Gastrocnemius medialis (tissue), 4 donors: Measurements from ENCODE around the gene TANGO6. TPM values are rescaled to one million over a fixed set of nuclear protein-coding genes. Genes with fewer than 3 reads are reported as not detected.
"Not testable (repeated sequence)": the region's sequence is repeated elsewhere in the genome, so short reads cannot be mapped to it uniquely, and the experiment has no call there.

Experiments used
- ATAC-seq, 2 donors: fragments of 150-250 bp; one replicate each; pipeline ENCODE4 v1.9.1; 2016
- DNase-seq, 2 donors: peaks; one replicate each; pipeline ENCODE4 v3.0.0-alpha.2; 2019
- H3K27ac ChIP-seq, 4 donors: fragments of 200-600 bp; sonication (generic); 1 replicate in 1 of 4; 2 replicates in 3 of 4; pipeline ENCODE4 v1.5.1; 2016 to 2018; ENCODE audit warnings: mild to moderate bottlenecking in 2 of 4, moderate library complexity in 1 of 4
- H3K27me3 ChIP-seq, 3 donors: fragments of 200-600 bp; sonication (generic) in 2 of 3; 1 replicate in 1 of 3; 2 replicates in 2 of 3; pipeline versions ENCODE4 v1.5.1 to v1.6.0; 2016 to 2019; ENCODE audit warnings: mild to moderate bottlenecking in 1 of 3, moderate library complexity in 1 of 3
- H3K36me3 ChIP-seq, 2 donors: fragments of 200-600 bp; sonication (generic) in 1 of 2; one replicate each; pipeline ENCODE4 v1.5.1; 2017 to 2018
- H3K4me1 ChIP-seq, 2 donors: fragments of 200-600 bp; sonication (generic) in 1 of 2; one replicate each; pipeline ENCODE4 v1.5.1; 2016 to 2017; ENCODE audit warnings: mild to moderate bottlenecking in 2 of 2
- H3K4me3 ChIP-seq, 4 donors: fragments of 200-600 bp; sonication (generic) in 3 of 4; 1 replicate in 1 of 4; 2 replicates in 3 of 4; pipeline ENCODE4 v1.5.1; 2016 to 2019; ENCODE audit warnings: mild to moderate bottlenecking in 2 of 4
- H3K9me3 ChIP-seq, 3 donors: fragments of 200-600 bp; sonication (generic) in 2 of 3; 1 replicate in 1 of 3; 2 replicates in 2 of 3; pipeline ENCODE4 v1.5.1; 2016 to 2019
- CTCF ChIP-seq, 5 experiments: fragments of 450-650 bp in 3 of 5; fragments of 200-600 bp in 2 of 5; sonication (generic) in 2 of 5; IDR thresholded peaks in 4 of 5; conservative IDR thresholded peaks in 1 of 5; 1 replicate in 4 of 5; 2 replicates in 1 of 5; pipeline ENCODE4 v1.5.1; 2016 to 2019; ENCODE audit warnings: antibody characterized with exemption in 5 of 5, mild to moderate bottlenecking in 3 of 5, moderate library complexity in 3 of 5
- POLR2A ChIP-seq, 2 donors: fragments of 450-650 bp; IDR thresholded peaks; one replicate each; pipeline ENCODE4 v1.6.1; 2017; ENCODE audit warnings: antibody characterized with exemption in 2 of 2, mild to moderate bottlenecking in 2 of 2, moderate library complexity in 2 of 2
- in situ Hi-C, 4 donors: fragments of 200-750 bp; cut with MboI; loops; one replicate each; pipeline versions ENCODE4 v1.15.0 to v1.8.0; 2017; ENCODE audit warnings: low sequenced_read_pairs in 4 of 4
- intact Hi-C: fragments of 100-400 bp; cut with DNase I; formaldehyde crosslinking; loops from one replicate; pipeline ENCODE4 v1.15.1; 2023; ENCODE audit warnings: low total_unique reads
- total RNA-seq, 4 donors: library from RNA; depleted of rRNA; stranded (reverse); fragments of >200 nt; gene quantifications; one replicate each; pipeline versions ENCODE4 v1.1.0 to v1.2.3, GENCODE V29; 2016

Gene TANGO6
- total RNA-seq, 4 donors from 2014 or later: 13.6 to 20.0 (median 17.8) TPM

GRCh38 chr16:69126221-69126620 lies 282.9 kb downstream of the TANGO6 start:
- Histone ChIP-seq H3K27me3 (no peaks in the 10 kb centered on the region), H3K4me1 (peaks cover 9 to 11% of the 10 kb centered on the region in 2 donors), H3K9me3 (no peaks in the 10 kb centered on the region), H3K36me3 (peaks cover 0 to 3% of the 10 kb centered on the region in 2 donors), H3K27ac (no peak overlapping the region), H3K4me3 (no peak overlapping the region)
- in situ Hi-C loops: loop anchor here in 2 of 4 donors (10.0 kb wide), 2 partner anchors 221 to 601 kb away; no protein-coding TSS in a partner anchor
- DNase-seq: no peak
- intact Hi-C loops: no loop called here
- TF ChIP-seq POLR2A (IDR thresholded peaks at IDR 0.05) (no peak), CTCF (IDR thresholded peaks at IDR 0.05 in 4 of 5, conservative IDR thresholded peaks at IDR 0.05 in 1 of 5) (no peak)
- no peak for ATAC-seq

- intact Hi-C loops, H3K27ac ChIP-seq, ATAC-seq, H3K9me3 ChIP-seq, DNase-seq, H3K27me3 ChIP-seq, H3K36me3 ChIP-seq, H3K4me3 ChIP-seq: not testable (repeated sequence)
- in situ Hi-C loops: loop anchor here in 2 of 4 donors (10.0 kb wide), 2 partner anchors 222 to 602 kb away; no protein-coding TSS in a partner anchor
- peaks cover 12 to 16% of the 10 kb centered on the region in 2 donors for H3K4me1 ChIP-seq
Measured at GRCh38 chr16:69126801-69127200, 283.5 kb downstream of the TANGO6 start.

GRCh38 chr16:69127966-69128510 lies 284.7 kb downstream of the TANGO6 start:
- in situ Hi-C loops: loop anchor here in 2 of 4 donors (10.0 kb wide), 2 partner anchors 223 to 603 kb away; no protein-coding TSS in a partner anchor
- Histone ChIP-seq H3K9me3 (no peaks in the 10 kb centered on the region), H3K4me3 (no peak overlapping the region), H3K27ac (no peak overlapping the region), H3K4me1 (peaks cover 13 to 18% of the 10 kb centered on the region in 2 donors), H3K36me3 (no peaks in the 10 kb centered on the region), H3K27me3 (no peaks in the 10 kb centered on the region)
- no peak for TF ChIP-seq POLR2A (IDR thresholded peaks at IDR 0.05)
- TF ChIP-seq CTCF (IDR thresholded peaks at IDR 0.05 in 4 of 5, conservative IDR thresholded peaks at IDR 0.05 in 1 of 5): no peak
- intact Hi-C loops: no loop called here
- ATAC-seq (no peak), DNase-seq (no peak)

- H3K4me1 ChIP-seq: peaks cover 26 to 29% of the 10 kb centered on the region in 2 donors
- TF ChIP-seq POLR2A (IDR thresholded peaks at IDR 0.05) (no peak), CTCF (IDR thresholded peaks at IDR 0.05 in 4 of 5, conservative IDR thresholded peaks at IDR 0.05 in 1 of 5) (no peak)
- DNase-seq (no peak), ATAC-seq (no peak)
- H3K9me3 ChIP-seq: no peaks in the 10 kb centered on the region
- in situ Hi-C loops (no loop called here), intact Hi-C loops (loop anchor here (5.0 kb wide), 1 partner anchor 603 kb away; no protein-coding TSS in a partner anchor)
- H3K27ac ChIP-seq: peak overlapping the region in 1 of 4 donors; percentile 94
- H3K4me3 ChIP-seq: peak overlapping the region in 1 of 4 donors; percentile 85
- H3K27me3 ChIP-seq: no peaks in the 10 kb centered on the region
- no peaks in the 10 kb centered on the region for H3K36me3 ChIP-seq
Measured at GRCh38 chr16:69130461-69130860, 287.1 kb downstream of the TANGO6 start.

GRCh38 chr16:69131167-69131838 lies 288.0 kb downstream of the TANGO6 start:
- no peak for TF ChIP-seq POLR2A (IDR thresholded peaks at IDR 0.05)
- TF ChIP-seq CTCF (IDR thresholded peaks at IDR 0.05 in 4 of 5, conservative IDR thresholded peaks at IDR 0.05 in 1 of 5): no peak
- ATAC-seq: no peak
- no peak for DNase-seq
- H3K27me3 ChIP-seq: no peaks in the 10 kb centered on the region
- no peaks in the 10 kb centered on the region for H3K9me3 ChIP-seq
- in situ Hi-C loops (no loop called here), intact Hi-C loops (loop anchor here (5.0 kb wide), 1 partner anchor 604 kb away; no protein-coding TSS in a partner anchor)
- H3K4me3 ChIP-seq: peak overlapping the region; percentile 79 to 97 (median 86)
- H3K36me3 ChIP-seq: no peaks in the 10 kb centered on the region
- peaks cover 26 to 29% of the 10 kb centered on the region in 2 donors for H3K4me1 ChIP-seq
- H3K27ac ChIP-seq: peak overlapping the region; percentile 86 to 94 (median 92)
